Heart right ventricle (tissue), 16 donors: Measurements from ENCODE around the gene SLC19A1. TPM values are rescaled to one million over a fixed set of nuclear protein-coding genes. Genes with fewer than 3 reads are reported as not detected.

Experiments used
- ATAC-seq, 8 donors: fragments of 200-7000 bp; cut with Tn5 transposase; one replicate each; pipeline ENCODE4 v1.9.1; 2020; ENCODE audit warnings: mild to moderate bottlenecking in 8 of 8, moderate library complexity in 8 of 8, moderate number of reproducible peaks in 1 of 8
- DNase-seq, 2 donors: peaks; one replicate each; pipeline ENCODE4 v3.0.0-alpha.2; 2020
- H3K27ac ChIP-seq, 10 donors: fragments of 200-600 bp; sonication (generic) in 2 of 10; one replicate each; pipeline versions ENCODE4 v1.5.0 to v1.8.0; 2020 to 2022; ENCODE audit warnings: mild to moderate bottlenecking in 3 of 10
- H3K27me3 ChIP-seq, 7 donors: fragments of 200-600 bp; one replicate each; pipeline ENCODE4 v1.8.0; 2021 to 2022; ENCODE audit warnings: mild to moderate bottlenecking in 2 of 7
- H3K36me3 ChIP-seq, 9 donors: fragments of 200-600 bp; sonication (generic) in 1 of 9; one replicate each; pipeline versions ENCODE4 v1.5.0 to v1.8.0; 2020 to 2022; ENCODE audit warnings: mild to moderate bottlenecking in 2 of 9
- H3K4me1 ChIP-seq, 9 donors: fragments of 200-600 bp; sonication (generic) in 1 of 9; one replicate each; pipeline versions ENCODE4 v1.5.0 to v1.8.0; 2020 to 2022; ENCODE audit warnings: mild to moderate bottlenecking in 4 of 9
- H3K4me3 ChIP-seq, 10 donors: fragments of 200-600 bp; sonication (generic) in 2 of 10; one replicate each; pipeline versions ENCODE4 v1.5.0 to v1.8.0; 2020 to 2022; ENCODE audit warnings: mild to moderate bottlenecking in 7 of 10, moderate library complexity in 2 of 10
- H3K9me3 ChIP-seq, 11 donors: fragments of 200-600 bp in 10 of 11; sonication (generic) in 2 of 11; one replicate each; pipeline versions ENCODE4 v1.5.0 to v1.8.0; 2013 to 2022; ENCODE audit warnings: mild to moderate bottlenecking in 2 of 11, control low read depth in 1 of 11, moderate library complexity in 1 of 11
- CTCF ChIP-seq, 9 donors: fragments of 200-600 bp; sonication (generic) in 2 of 9; IDR thresholded peaks; one replicate each; pipeline versions ENCODE4 v1.5.0 to v1.8.0; 2021 to 2022; ENCODE audit warnings: antibody characterized with exemption in 9 of 9, mild to moderate bottlenecking in 5 of 9, moderate library complexity in 1 of 9
- WGBS, 2 donors: extraction: QIAGEN DNeasy Blood & Tissue Kit; methylation state at CpG; one replicate each; pipeline ENCODE4 v1.1.7; 2013; ENCODE audit warnings: inconsistent platforms in 1 of 2; 5-methylcytosine and 5-hydroxymethylcytosine counted together
- intact Hi-C, 10 donors: fragments of 100-400 bp; cut with DNase I; formaldehyde crosslinking; loops; one replicate each; pipeline versions ENCODE4 v1.11.1 to v1.14.2; 2022
- polyA plus RNA-seq, 2 donors: library from polyadenylated mRNA; stranded (reverse); fragments of 200-250 nt; gene quantifications; one replicate each; pipeline ENCODE4 v1.2.3, GENCODE V29; 2013
- total RNA-seq, 10 donors: library from RNA; stranded (reverse); fragmentation: NEBNext Ultra II Directional in 3 of 10; extraction: Animal tissue kit (Norgen Biotek cat#: 25700) in 3 of 10; gene quantifications; one replicate each; pipeline versions ENCODE4 v1.2.1 to v1.2.4, GENCODE V29; 2021 to 2023
- donor health status: Arrhythmogenic right ventricular cardiomyopathy.
- donor health status: ischemic (EF 13 %, LVEDD 7.1; RV severe dilation, severe dysfunction).
- donor health status: healthy with polysubstance abuse.
- donor health status: DM: no; HTN: yes; CAD: no.
- donor health status: DM: no; HTN: no; CAD: no.
- donor health status: ischemic (EF 25% LVEDD 6.9; RV normal size, moderate dysfunction).
- donor health status: ischemic (EF 25% LVEDD 5.7; RV mildly dilated, moderate dysfunction).
- donor health status: healthy.
- donor health status: DM: yes; HTN: yes; CAD: no.
- donor health status: Ischemic cardiomyopathy.
- donor health status: ischemic (EF 35%, LVEDD 5.7; RV mildly dilated, moderate dysfunction).
- donor health status: nonischemic (EF 11% LVEDD 7.7; RV severe dilation, severe dysfunction).
- donor health status: DM: yes; HTN: yes; CAD: no.
- donor health status: PGD.
- donor health status: ischemic (EF 29% LVEDD 5.4; RV normal size, mild dysfunction).
- donor health status: nonischemic (EF 23%, LVEDD 6.1; RV moderate dilation, normal function).

The SLC19A1 gene
- total and polyA plus RNA-seq, 12 donors, result 1.5 to 8.5 (median 3.8) TPM

- intact Hi-C loops, result no loop called here
- no peak for DNase-seq
- H3K36me3 ChIP-seq, result no peaks in the 10 kb centered on the region
Measured at GRCh38 chr21:45578811-45579381, 36.7 kb upstream of the SLC19A1 start.

GRCh38 chr21:45578176-45578801 is 36.0 kb upstream of the SLC19A1 start:
- no peak for ATAC-seq
- intact Hi-C loops, result no loop called here
- H3K36me3 ChIP-seq, result no peaks in the 10 kb centered on the region
- H3K27me3 ChIP-seq, result peaks cover 0 to 67% (median 24%) of the 10 kb centered on the region in 7 donors
- no peak for DNase-seq
- H3K27ac ChIP-seq, result no peak overlapping the region
- 78 to 81% methylated on average over 21 of the region's 21 CpGs for WGBS, 2 donors
- no peaks in the 10 kb centered on the region for H3K4me1 ChIP-seq
- no peak for TF ChIP-seq CTCF (IDR thresholded peaks at IDR 0.05)
- no peak overlapping the region for H3K4me3 ChIP-seq
- peaks cover 0 to 9% (median 0%) of the 10 kb centered on the region in 11 donors for H3K9me3 ChIP-seq

More at GRCh38 chr21:45578811-45579381, 36.7 kb upstream of the SLC19A1 start:
- Histone ChIP-seq H3K4me1 (no peaks in the 10 kb centered on the region), H3K4me3 (no peak overlapping the region), H3K27me3 (peaks cover 0 to 63% (median 24%) of the 10 kb centered on the region in 7 donors), H3K27ac (no peak overlapping the region), H3K9me3 (peaks cover 0 to 14% (median 0%) of the 10 kb centered on the region in 11 donors)
- no peak for TF ChIP-seq CTCF (IDR thresholded peaks at IDR 0.05)
- ATAC-seq, result no peak
- WGBS, 2 donors, result 91 to 93% methylated on average over 19 to 21 of the region's 21 CpGs

- no peak for ATAC-seq
Measured at GRCh38 chr21:45577801-45578175, 35.5 kb upstream of the SLC19A1 start.

More at GRCh38 chr21:45577801-45578175, 35.5 kb upstream of the SLC19A1 start:
- Histone ChIP-seq H3K4me1 (no peaks in the 10 kb centered on the region), H3K27me3 (peaks cover 0 to 67% (median 28%) of the 10 kb centered on the region in 7 donors), H3K4me3 (no peak overlapping the region), H3K9me3 (peaks cover 0 to 4% (median 0%) of the 10 kb centered on the region in 11 donors), H3K36me3 (no peaks in the 10 kb centered on the region), H3K27ac (no peak overlapping the region)
- no peak for TF ChIP-seq CTCF (IDR thresholded peaks at IDR 0.05)
- intact Hi-C loops, result no loop called here
- DNase-seq, result no peak
- WGBS, 2 donors, result 86% methylated on average over 12 of the region's 12 CpGs
